GM21381 (cell line): ENCODE data around the gene INPP5A.

Experiments used
- ATAC-seq: cut with Tn5 transposase; IDR thresholded peaks from one replicate; pipeline ENCODE4 v1.9.1; 2021; ENCODE audit warnings: mild to moderate bottlenecking, moderate library complexity; ENCODE audit not compliant: unreplicated experiment

INPP5A gene

DNA sequence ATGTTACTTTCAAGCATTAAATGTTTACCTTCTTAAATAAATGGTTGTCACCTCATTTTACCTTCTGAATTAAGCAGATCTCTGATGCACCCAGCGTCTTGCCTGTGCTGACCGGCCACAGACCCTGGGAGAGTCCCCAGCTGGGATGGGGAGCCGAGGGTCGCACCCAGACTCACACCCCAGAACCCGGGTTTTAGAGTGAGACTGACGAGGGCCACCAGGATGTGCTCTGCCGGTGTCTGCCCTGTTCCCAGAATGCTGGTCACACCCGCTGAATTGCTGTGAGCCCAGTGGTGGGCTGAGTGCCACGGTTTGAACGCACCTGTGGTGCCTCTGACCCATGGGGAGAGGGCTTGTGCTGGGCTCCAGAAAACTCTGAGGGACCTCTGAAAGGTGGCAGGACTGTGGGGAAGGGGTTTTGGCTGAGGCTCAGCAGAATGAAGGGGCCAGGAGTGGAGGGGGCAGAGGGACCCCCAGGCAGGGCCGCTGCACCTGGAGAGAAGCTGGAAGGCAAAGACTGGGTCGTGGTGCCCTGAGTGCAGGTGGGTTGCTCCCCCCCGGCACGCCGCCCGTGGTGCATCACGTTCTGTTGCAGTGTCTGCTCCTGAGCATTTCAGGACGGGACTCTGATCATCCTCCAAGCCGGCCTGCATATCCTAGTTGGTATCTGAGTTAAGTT lies 39.2 kb downstream of the INPP5A start:
- ATAC-seq, result no peak

DNA sequence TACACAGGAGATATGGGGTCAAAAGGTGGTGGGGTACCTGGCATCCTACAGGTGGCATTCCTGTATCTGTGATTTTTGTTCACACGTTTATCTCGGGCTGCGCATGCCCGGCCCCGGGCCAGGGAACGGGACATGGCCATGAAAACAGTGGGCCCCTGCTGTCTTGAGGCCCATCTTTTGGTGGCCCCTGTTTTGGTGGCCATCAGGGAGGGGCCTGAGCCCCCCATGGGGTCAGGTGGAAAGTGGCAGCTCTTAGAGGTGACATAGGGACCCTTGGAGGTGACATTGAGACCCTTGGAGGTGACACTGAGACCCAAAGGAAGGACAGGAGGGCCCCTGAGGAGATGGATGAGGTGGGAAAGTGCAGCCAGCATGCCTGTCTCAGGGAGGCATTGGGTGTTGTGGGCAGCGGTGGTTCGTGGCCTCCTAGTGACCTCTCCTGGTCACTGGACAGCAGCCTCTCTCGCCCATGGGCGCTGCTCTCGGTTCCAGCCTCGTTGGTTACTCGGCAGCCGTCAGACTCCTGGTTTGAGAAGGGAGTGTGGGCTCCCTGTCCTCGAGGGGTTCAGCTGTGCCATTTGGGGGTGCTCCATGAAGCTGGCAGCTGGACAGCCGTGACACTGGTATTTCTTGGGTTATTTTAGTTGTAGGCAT lies 39.9 kb downstream of the INPP5A start:
- ATAC-seq, result no peak

DNA sequence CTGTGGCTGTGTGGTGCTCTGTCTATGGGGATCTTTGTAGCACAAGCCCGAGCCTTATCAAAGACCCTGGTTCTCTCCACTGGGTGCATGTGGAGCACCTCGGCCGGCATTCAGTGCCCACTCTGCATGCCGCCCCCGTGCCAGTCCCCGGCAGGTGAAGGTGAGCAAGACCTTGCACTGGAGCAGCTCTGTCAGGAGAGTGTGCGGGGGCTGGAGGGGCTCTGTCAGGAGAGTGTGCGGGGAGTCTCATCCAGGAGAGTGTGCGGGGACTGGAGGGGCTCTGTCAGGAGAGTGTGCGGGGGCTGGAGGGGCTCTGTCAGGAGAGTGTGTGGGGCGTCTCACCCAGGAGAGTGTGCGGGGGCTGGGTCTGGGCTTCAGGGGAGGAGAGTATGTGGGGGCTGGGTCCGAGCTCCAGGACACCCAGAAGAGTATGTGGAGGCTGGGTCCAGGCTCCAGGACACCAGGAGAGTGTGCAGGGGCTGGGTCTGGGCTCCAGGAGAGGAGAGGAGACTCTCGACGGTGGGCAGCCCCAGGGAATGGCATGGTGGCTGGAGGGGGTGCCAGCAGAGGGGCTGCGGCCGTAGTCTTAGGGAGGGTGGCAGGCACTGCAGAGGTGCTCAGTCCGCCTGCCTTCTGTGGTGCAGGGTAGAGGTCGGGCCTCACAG lies 40.8 kb downstream of the INPP5A start:
- no peak for ATAC-seq

DNA sequence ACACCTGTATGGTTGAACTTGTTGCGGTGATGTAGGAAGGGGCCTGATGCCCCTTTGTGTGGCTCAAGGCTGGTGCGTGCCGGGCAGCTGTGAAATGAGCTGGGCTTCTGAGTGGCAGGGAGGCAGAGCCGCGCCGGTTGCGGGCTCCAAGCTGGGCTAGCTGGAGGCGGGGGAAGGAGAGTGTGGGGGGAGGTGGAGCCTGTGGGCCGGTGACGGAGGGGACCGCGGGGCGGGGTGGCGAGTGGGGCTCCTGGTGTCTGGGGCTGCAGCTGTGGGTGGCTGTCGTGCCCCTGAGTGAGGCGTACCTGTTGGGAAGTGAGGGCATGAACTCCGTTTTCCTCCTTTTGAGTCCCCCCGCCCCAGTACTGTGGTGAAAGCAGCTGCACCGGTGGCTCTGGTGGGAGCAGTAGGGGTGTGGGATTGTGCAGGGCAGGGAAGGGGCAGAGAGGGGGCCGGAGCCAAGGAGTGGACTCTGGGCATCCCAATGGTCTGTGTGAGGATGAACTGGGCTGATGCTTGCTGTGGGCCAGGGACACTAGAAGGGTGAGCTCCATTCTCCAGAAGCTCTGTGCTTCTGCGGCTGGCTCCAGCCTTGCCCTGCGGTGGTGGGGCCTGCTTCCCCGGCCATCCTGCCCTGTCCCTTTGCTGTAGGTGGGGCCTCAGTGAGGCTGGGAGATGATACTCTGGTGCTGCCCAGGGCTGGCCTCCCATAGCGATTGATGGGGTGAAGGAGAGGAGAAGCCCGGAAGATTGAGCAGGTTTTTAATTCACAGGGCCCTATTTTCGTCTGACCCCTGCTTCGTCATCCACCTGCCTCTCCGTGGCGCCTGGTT lies 41.7 kb downstream of the INPP5A start:
- ATAC-seq, result no peak

- ATAC-seq, result no peak
Measured at GRCh38 chr10:132580143-132580542, 42.6 kb downstream of the INPP5A start.

- no peak for ATAC-seq
Measured at GRCh38 chr10:132580617-132581016, 43.0 kb downstream of the INPP5A start.

- no peak for ATAC-seq
Measured at GRCh38 chr10:132582137-132582536, 44.5 kb downstream of the INPP5A start.

- ATAC-seq, result no peak
Measured at GRCh38 chr10:132582771-132583170, 45.2 kb downstream of the INPP5A start.

GRCh38 chr10:132583456-132583855 lies 45.9 kb downstream of the INPP5A start:
- ATAC-seq, result no peak

- ATAC-seq, result no peak
Measured at GRCh38 chr10:132584081-132584480, 46.5 kb downstream of the INPP5A start.

DNA sequence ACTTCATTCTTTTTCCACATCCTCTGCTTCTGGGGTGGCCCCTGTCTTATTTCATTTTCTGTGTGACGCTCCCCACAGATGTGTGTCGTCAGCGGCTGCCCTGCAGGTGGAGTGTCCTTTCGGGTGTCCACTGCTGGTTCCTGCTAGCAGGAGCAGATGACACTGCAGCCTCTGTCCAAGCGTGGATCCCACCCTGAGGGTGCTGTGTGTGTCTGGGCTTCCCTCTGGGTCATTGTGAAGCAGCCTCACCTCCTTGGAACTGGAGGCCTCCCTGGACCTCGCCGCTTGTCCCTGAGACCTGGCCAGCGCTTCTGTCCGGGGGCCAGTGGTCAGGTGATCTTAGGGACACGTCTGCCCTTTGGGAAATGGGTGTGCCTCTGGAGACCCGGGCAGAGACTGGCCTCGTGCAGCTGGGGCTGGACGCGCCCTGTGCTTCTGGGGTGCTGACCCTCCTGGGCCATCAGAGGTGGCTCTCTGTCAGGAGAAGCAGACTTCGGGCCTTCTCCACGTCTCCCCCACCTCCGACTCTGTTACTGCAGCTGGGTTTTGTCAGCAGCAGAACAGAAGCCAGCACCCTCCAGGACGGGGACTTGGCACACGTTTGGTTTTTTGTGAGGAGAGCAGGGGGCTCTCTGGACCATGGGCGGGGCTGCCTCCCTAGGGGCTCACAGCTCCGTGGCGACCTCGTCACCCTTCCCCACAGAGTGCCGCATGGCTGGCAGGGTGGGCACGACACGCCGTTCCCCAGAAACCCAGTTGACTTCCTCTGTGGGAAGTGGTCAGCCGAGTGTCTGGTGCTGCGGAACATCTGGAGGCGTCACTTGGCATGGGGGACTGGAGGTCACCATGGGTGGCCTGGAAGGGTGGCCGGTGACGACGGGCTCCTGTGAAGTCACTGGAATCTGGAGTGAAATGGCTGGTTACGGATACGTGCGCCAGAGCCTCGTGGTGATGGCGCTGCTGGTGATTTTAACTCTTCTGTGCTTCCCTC lies 48.4 kb downstream of the INPP5A start:
- no peak for ATAC-seq

DNA sequence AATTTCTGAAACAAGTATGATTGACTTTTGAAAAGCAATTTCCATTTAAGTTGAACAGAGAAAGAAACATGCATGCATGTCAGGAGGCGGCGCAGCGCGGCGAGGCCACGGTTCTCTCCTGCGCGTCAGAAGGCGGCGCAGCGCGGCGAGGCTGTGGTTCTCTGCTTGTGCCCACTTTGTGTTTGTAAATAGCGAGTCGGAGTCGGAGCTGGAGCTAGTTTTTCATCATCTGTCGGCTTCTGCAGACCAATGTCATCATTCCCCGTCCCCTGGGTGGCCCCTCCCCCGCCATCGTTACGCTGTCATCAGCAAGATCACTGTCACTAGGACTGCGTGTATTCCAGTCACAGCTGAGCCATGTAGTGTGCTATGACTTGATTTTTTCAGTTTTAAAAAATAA lies 49.2 kb downstream of the INPP5A start:
- ATAC-seq, result no peak

- ATAC-seq, result no peak
Measured at GRCh38 chr10:132587175-132587574, 49.6 kb downstream of the INPP5A start.

GRCh38 chr10:132588301-132589013 lies 50.9 kb downstream of the INPP5A start:
- no peak for ATAC-seq

DNA sequence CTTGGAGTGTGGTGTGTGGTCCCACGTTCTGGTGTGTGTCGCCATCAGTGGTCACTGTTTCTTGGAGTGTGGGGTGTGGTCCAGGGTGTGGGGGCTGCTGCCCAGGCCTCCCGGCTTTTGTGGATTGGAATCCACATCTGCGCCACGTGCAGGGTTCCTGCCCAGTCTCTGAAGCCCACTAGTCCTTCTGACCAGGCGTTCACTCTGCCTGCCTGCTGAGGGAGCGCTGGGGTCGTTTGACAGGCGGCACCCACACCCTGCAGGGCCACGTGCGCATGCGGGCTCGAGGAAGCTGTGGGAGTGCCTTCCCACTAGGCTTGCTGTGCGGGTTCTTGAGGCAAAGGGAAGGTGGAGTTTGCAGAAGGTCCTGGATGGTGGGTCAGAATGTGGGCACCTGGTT lies 51.4 kb downstream of the INPP5A start:
- no peak for ATAC-seq

GRCh38 chr10:132589681-132590080 lies 52.1 kb downstream of the INPP5A start:
- ATAC-seq, result no peak

DNA sequence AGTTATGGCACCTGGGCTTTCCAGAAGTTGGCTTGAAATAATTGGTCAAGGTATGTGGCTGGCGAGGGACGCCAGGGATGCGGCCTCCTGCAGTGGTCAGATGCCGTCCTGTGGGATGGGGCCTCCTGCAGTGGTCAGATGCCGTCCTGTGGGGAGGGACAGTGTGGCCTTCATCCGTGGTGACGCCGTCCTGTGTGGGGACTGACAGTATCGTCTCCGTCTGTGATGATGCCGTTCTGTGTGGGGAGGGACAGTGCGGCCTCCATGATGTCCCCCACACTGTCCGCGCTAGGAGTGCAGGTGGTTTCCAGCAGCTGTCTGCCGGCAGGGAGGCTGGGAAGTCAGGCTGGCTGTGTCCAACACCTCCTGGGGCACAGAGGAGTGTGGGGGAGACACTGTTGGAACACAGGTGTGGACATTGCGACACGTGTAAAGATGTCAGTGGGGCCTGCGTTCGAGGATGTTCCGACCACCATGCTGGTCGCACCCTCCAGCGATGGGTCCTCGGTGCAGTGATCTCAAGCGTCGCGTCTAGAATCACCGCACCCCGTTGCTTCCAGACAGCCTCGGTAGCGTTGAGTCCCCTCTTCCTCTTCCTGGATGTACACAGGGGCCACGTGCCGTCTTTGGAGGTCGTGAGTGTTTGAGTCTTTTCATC lies 52.6 kb downstream of the INPP5A start:
- no peak for ATAC-seq

DNA sequence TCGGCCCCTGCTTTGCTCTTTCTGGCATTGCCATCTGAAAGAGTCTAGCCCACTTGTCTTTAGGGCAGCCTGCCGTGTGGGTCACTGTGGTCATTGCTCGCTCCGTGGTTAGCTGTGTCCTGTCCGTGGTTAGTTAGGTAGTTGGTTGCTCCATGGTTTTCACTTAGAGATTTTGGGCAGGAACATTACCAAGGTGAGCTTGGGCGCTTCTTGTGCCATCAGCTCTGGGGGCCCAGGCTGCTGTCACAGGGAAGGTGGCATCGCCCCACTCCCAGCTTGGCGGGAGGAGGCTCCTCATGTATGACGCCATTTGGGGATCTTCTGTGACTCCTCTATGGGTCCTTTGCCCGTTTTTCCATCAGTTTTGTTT lies 53.1 kb downstream of the INPP5A start:
- ATAC-seq, result no peak
